Measurements from ENCODE around the gene GALK1.
"Not testable (repeated sequence)": the region's sequence is repeated elsewhere in the genome, so short reads cannot be mapped to it uniquely, and the experiment has no call there.

GALK1 gene

GRCh38 chr17:75763613-75764416 lies 1.2 kb downstream of the GALK1 start:
- DNase-seq: no peak

DNA sequence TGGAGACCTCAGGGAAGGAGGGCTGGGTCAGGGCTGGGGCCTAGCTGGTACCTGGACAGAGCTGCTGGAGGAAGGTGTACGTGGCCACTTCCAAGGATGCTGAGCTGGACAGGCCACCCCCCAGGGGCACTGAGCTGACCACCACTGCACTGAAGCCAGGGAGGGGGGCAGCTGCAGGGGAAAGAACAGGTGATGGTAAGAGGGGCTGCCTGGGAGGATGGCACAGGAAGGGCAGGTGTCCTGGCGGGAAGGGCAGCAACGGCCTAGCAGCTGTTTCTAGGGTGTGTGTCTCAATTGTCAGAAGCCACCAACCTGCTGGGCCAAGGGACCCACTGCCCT lies 1.8 kb downstream of the GALK1 start:
- DNase-seq: no peak

DNA sequence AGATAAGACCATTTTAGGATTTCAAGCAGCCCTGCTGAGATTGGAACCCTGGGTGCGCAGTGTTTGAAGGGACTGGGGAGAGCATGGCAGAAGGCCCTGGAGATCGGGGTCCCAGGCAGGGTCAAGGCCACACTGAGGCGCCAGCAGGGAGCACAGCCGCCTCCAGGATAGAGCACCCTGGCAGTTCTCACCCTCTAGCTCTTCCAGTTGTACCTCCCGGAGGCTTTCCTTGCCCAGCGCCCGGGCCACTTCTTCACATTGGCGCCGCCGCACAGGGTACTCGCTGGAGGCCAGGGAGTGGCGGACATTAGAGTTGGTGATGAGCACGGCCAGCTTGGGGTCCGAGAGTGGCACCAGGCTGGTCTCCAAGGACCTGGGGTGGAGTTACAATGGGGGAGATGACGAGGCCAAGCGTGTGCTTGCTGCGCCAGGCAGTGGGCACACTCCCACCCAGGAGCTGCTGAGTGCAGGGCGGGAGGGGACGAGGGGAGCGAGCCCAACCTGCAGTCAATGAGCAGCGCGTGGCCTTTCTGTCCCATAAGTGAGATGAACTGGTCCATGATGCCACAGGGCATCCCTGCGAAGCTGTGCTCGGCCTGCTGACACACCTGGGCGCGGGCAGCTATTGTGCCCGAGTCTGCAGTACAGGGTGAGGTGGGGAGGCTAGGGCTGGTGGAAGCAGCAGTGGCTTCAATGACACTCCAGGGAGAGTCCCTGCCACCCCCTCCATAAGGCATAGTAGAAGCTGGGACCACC lies 2.3 kb downstream of the GALK1 start:
- no peak for DNase-seq

- not testable (repeated sequence) for DNase-seq
Measured at GRCh38 chr17:75759978-75760640, 4.9 kb downstream of the GALK1 start.

DNA sequence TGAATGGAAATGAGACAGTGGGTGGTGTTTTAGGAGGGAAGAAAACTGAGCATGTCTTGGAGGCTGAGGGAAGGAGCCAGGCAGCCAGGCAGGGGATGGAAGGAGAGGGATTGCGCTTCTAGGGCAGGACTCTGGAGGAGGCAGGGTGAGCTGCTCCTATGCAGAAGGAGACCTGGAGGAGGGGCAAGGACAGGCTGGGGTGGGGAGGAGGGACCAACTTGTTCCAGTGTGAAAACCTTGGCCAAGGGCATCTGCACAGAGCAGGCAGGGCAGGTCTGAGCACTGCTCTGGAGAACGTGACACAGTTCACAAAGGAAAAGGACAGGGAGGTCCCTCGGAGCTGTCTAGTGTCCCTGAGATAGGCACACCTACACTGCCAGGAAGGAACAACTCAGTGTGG lies 5.5 kb downstream of the GALK1 start:
- no peak for DNase-seq

DNA sequence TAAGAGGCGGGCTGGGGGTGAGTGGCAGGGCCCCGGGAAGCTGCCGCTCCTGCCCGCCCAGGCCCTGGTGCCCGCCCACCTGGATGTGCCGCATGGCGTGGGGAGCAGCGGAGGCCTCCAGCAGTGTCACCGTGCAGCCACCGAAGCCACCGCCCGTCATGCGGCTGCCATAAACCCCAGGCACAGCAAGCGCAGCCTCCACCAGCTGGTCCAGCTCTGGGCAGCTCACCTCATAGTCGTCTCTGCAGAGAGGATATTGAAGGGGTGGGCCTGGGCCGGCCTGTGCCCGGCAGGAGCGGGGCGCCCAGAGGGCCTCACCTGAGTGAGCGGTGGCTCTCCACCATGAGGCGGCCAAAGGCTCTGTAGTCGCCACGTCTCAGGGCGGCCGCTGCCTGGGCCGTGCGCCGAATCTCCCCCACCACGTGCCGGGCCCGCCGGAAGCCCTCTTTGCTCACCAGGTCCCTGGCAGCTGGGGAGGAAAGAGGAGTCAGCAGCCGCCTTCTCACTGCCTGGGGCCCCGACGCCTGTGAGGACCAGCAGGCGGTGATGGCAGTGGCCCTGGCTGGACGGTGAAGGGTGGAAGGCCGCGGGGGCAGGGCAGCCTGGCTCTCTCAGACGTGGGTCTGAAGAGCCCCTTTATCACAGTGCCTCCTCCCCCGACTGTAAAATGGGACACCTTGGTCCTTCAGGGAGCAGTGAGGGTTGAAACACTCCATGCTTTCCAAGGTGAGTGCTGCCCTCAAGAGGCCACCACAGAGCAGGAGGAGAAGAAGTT lies 6.7 kb downstream of the GALK1 start:
- no peak for DNase-seq

- DNase-seq: no peak
Measured at GRCh38 chr17:75757086-75757681, 7.8 kb downstream of the GALK1 start.

DNA sequence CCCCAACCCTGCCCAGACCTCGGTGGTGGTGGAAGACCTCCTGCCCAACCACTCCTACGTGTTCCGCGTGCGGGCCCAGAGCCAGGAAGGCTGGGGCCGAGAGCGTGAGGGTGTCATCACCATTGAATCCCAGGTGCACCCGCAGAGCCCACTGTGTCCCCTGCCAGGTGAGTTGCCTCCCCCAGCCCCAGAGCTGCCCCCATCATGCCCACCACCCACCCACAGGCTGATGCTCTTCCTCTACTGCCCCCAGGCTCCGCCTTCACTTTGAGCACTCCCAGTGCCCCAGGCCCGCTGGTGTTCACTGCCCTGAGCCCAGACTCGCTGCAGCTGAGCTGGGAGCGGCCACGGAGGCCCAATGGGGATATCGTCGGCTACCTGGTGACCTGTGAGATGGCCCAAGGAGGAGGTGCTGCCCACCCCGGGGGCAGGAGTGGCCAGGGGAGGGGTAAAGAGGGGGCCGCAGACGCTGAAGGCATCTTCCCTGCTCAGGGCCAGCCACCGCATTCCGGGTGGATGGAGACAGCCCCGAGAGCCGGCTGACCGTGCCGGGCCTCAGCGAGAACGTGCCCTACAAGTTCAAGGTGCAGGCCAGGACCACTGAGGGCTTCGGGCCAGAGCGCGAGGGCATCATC lies 8.4 kb downstream of the GALK1 start:
- DNase-seq: no peak

DNA sequence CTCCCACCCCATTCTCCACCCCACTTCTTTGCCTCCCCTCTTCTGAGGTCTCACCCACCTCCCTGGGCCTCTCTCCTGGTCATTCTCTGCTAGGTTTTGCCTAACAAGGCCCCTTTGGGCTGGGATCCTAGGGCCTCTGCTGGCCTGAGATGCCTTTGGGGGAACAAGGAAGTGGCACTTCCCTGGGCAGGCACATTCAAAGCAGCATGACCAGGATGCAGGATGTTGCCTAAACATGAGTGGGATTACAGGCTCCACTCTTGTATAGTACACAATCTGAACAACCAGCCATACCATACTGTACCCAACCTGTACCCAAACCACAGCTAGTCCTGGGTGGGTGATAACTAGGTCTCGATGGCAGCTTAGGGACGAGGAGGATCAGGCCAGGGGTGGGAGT lies 9.0 kb downstream of the GALK1 start:
- no peak for DNase-seq

DNA sequence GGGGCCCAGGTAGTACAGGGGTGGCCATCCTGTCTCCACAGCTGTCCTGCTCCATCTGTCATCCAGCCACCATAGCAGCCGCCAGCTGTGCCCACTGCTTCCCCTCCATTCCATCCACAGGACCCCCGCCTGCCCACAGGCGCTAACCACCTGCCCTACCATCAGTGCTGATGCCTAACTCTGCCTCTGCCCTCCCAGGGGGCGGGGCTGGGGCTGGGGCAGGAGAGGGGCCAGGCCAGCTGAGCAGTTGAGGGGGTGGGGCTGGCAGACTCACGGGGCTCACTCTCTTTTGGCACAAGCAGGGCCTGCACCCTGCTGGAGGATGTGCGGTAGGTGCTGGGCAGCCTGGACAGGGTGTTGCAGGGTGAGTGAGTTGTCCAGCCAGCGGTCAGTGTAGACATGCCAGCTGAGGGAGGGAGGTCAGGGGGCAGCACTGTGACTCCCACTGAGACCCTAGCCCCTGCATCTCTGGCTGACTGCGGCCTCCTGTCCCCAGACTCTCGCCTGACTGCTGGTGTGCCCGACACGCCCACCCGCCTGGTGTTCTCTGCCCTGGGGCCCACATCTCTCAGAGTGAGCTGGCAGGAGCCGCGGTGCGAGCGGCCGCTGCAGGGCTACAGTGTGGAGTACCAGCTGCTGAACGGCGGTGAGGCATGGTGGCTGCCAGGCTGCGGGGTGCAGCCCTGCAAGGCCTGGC lies 9.6 kb downstream of the GALK1 start:
- DNase-seq: no peak

DNA sequence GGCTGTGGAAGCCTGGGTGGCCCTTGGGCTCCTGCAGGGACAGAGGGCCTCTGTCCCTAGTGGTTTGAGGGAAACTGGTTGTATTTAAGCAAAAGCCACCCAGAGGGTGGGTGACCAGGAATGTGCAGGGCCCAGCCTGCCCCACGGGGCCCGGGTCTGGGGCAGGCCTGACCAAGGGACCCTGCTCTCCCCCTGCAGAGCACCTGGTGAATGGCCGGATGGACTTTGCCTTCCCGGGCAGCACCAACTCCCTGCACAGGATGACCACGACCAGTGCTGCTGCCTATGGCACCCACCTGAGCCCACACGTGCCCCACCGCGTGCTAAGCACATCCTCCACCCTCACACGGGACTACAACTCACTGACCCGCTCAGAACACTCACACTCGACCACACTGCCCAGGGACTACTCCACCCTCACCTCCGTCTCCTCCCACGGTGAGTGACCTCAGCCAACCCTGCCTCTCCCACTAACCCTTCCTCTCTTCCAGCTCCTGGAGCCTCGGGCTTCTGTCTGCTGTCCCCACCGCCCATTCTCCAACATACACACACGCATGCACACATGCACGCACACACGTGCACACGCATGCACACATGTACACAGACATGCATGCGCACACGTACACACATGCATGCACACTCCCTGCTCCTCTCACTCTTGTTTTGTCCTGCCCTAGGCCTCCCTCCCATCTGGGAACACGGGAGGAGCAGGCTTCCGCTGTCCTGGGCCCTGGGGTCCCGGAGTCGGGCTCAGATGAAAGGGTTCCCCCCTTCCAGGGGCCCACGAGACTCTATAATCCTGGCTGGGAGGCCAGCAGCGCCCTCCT lies 10.4 kb downstream of the GALK1 start:
- DNase-seq: no peak

GRCh38 chr17:75753514-75754377 lies 11.2 kb downstream of the GALK1 start:
- DNase-seq: peak; percentile 66

- DNase-seq: no peak
Measured at GRCh38 chr17:75752802-75753513, 12.0 kb downstream of the GALK1 start.

DNA sequence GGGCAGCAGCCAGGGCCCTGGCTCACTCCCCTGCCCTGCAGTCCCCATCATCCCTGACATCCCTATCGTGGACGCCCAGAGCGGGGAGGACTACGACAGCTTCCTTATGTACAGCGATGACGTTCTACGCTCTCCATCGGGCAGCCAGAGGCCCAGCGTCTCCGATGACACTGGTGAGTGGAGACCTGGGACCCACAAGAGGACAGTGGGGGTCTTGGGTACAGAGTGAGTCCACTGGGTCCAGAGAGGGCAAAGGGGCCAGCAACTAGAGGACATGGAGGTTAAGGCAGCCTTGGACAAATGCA lies 12.6 kb downstream of the GALK1 start:
- no peak for DNase-seq

DNA sequence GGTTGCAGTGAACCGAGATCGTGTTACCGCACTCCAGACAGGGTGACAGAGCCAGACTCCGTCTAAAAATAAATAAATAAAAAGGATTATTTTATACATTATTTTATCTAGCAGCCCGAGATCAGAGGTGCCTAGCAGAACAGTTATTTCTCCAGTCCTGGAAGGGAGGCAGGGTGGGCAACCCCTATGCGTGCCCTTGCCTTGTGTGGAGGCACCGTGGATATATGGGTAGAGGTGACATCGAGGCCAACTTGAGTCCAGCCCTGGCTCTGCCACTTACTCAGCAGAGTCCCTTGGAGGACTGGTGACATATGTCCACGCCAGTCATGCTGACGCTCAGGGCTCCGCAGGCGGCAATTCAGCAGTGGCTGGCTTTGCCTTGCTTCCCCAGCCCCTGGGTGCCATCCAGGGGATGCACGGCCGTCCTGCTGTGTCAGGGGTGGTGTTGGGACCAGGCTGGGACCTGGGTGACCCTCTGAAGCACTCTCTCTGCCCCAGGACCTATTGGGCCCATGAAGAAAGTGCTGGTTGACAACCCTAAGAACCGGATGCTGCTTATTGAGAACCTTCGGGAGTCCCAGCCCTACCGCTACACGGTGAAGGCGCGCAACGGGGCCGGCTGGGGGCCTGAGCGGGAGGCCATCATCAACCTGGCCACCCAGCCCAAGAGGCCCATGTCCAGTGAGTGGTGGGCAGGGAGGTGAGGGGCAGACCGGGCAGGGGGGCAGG lies 13.2 kb downstream of the GALK1 start:
- no peak for DNase-seq

DNA sequence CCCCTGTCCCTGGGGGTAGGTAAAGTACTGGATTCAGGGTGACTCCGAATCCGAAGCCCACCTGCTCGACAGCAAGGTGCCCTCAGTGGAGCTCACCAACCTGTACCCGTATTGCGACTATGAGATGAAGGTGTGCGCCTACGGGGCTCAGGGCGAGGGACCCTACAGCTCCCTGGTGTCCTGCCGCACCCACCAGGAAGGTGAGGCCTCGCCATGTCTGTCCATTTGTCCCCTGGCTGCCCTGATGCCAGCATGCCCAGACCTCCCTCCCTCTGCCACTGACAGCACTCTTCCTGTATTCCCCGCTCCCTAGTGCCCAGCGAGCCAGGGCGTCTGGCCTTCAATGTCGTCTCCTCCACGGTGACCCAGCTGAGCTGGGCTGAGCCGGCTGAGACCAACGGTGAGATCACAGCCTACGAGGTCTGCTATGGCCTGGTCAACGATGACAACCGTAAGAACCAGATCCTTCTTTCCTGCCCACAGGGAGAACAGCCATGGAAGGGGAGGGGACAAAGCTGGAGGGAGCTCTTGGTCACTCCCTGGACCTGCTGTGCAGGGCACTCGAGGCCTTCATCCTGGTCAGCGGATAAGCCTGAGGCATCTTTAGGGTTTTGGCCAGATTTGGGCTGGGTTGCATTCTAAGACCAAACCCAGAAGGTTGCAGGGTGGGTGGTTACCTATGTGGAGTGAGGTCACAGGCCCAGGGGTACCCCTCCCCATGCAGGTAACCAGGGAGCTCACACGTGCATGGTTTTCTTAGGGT lies 14.2 kb downstream of the GALK1 start:
- no peak for DNase-seq

GRCh38 chr17:75749545-75750389 lies 15.2 kb downstream of the GALK1 start:
- peak; percentile 86 for DNase-seq
